Measurements from ENCODE around the gene GRK6.
"Not testable (repeated sequence)": the region's sequence is repeated elsewhere in the genome, so short reads cannot be mapped to it uniquely, and the experiment has no call there.

GRK6 gene

GRCh38 chr5:177399997-177400868, 26.2 kb upstream of the GRK6 start, which contains the start of gene PFN3:
PFN3 (minus strand) TSS chr5:177400661; CDS start chr5:177400576, 85 bp downstream.
- no peak for DNase-seq (ENCODE audit: low spot score)

- DNase-seq (ENCODE audit: low spot score): no peak
Observed at GRCh38 chr5:177402271-177403043, 24.0 kb upstream of the GRK6 start.

- no peak for DNase-seq (ENCODE audit: low spot score)
Observed at GRCh38 chr5:177403102-177403791, 23.2 kb upstream of the GRK6 start.

- DNase-seq (ENCODE audit: low spot score): peak; percentile 50
Observed at GRCh38 chr5:177403792-177404640, 22.5 kb upstream of the GRK6 start.

GRCh38 chr5:177404641-177405179, 21.8 kb upstream of the GRK6 start:
- DNase-seq (ENCODE audit: low spot score): no peak

- no peak for DNase-seq (ENCODE audit: low spot score)
Observed at GRCh38 chr5:177405312-177405711, 21.2 kb upstream of the GRK6 start.

- DNase-seq (ENCODE audit: low spot score): no peak
Observed at GRCh38 chr5:177405805-177406204, 20.7 kb upstream of the GRK6 start.

GRCh38 chr5:177409043-177409801, 17.3 kb upstream of the GRK6 start, which contains the start of gene F12:
F12 (minus strand) TSS chr5:177409564; CDS start chr5:177409527, 37 bp downstream.
- DNase-seq (ENCODE audit: low spot score): no peak

GRCh38 chr5:177410575-177410974, 15.9 kb upstream of the GRK6 start:
- no peak for DNase-seq (ENCODE audit: low spot score)

- no peak for DNase-seq (ENCODE audit: low spot score)
Observed at GRCh38 chr5:177412603-177413233, 13.8 kb upstream of the GRK6 start.

GRCh38 chr5:177414481-177414880, 12.0 kb upstream of the GRK6 start:
- DNase-seq (ENCODE audit: low spot score): no peak

GRCh38 chr5:177417081-177417480, 9.4 kb upstream of the GRK6 start:
- DNase-seq (ENCODE audit: low spot score): not testable (repeated sequence)

- no peak for DNase-seq (ENCODE audit: low spot score)
Observed at GRCh38 chr5:177419046-177419445, 7.4 kb upstream of the GRK6 start.

- DNase-seq (ENCODE audit: low spot score): not testable (repeated sequence)
Observed at GRCh38 chr5:177420472-177420871, 6.0 kb upstream of the GRK6 start.

GRCh38 chr5:177421062-177421798, 5.2 kb upstream of the GRK6 start:
- no peak for DNase-seq (ENCODE audit: low spot score)

- DNase-seq (ENCODE audit: low spot score): no peak
Observed at GRCh38 chr5:177423671-177424070, 2.8 kb upstream of the GRK6 start.

- no peak for DNase-seq (ENCODE audit: low spot score)
Observed at GRCh38 chr5:177425196-177425800, 1.2 kb upstream of the GRK6 start.

GRCh38 chr5:177425801-177426565, 493 bp upstream of the GRK6 start:
- peak; percentile 100 for DNase-seq (ENCODE audit: low spot score)

All from globus pallidus (tissue), 1 donor.